ENCODE data around the gene INSRR.

INSRR gene

DNA sequence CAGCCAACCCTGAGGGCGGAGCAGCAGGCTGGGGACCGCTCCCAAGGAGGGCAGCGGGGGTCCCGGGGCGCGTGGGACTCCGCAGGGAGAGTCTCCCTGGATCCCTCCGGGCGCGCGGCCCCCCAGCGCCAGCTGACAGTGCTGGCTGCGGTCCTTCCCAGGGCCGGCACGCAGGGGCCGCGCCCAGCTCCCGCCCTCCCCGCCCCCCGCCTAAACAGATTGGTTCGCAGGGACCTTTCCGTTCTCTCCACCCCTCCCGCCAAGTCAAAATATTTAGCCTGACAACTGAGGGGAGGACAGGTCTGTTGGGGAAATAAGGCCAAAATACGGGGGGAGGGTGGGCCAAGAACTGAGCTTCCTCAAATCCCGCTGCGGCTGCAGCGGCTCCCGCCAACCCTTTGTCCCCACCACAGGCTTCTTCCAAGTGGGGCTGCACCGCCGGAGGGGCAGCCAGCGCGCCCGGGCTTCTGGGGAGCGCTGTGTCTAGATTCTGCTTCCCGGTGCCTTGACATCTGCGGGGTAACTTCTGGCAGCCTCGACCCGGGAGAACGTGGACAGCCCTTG is at the start of gene INSRR:
Gene INSRR (minus strand): TSS at position 159 of the 564 bp plus-strand sequence. CDS start 496 bp downstream, outside the sequence.
- no peak for DNase-seq (ENCODE audit: low read depth, low spot score)

DNA sequence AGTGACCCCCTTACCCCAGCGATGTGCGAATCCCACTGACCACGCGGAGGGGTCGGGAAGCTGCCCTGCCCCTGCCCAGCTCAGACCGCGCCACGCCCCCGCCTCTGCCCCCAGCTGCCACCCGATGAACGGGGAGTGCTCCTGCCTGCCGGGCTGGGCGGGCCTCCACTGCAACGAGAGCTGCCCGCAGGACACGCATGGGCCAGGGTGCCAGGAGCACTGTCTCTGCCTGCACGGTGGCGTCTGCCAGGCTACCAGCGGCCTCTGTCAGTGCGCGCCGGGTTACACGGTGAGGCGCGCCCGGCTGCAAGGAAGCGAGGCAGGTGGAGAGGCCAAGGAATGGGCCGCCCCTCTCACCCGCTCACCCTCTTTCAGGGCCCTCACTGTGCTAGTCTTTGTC is 49.6 kb upstream of the INSRR start:
- no peak for DNase-seq (ENCODE audit: low read depth, low spot score)

DNA sequence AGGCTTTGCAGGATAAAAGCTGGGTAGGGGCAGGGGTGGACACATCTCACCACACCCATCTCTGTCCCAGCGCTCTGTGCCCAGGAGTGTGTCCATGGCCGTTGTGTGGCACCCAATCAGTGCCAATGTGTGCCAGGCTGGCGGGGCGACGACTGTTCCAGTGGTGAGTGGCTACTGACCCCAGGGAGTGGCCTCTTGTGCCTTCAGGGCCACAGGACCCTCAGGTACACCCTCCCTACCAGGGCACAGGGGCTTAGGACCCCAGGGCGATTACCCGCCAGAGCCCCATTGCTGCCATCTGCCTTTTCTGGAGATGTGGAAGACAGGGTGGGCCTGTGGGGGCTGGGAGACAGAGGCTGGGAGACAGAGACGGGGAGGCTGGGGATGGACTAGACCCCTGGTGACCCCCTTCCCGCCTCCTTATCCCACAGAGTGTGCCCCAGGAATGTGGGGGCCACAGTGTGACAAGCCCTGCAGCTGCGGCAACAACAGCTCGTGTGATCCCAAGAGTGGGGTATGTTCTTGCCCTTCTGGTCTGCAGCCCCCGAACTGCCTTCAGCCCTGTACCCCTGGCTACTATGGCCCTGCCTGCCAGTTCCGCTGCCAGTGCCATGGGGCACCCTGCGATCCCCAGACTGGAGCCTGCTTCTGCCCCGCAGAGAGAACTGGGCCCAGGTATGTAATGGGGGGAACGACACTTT is 47.4 kb upstream of the INSRR start:
- no peak for DNase-seq (ENCODE audit: low read depth, low spot score)

DNA sequence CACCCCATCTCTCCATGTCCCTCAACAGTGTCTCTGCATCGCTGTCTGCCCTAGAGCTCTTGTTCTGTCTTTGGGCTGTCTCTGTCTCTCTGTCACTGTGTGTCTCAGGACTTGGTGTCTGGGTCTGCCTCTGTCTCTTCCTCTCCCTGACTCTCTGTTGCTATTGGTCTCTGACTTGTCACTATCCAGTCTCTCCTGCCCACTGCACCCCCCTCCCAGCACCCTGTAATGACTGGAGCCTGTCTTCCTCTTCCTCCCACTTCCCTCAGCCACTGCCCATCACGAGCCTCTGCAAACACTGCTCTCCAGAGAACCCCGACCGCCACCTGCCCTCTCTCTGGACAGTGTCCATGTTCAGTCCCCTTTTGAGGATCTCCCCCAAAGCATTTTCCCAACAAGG is 46.7 kb upstream of the INSRR start:
- no peak for DNase-seq (ENCODE audit: low read depth, low spot score)

DNA sequence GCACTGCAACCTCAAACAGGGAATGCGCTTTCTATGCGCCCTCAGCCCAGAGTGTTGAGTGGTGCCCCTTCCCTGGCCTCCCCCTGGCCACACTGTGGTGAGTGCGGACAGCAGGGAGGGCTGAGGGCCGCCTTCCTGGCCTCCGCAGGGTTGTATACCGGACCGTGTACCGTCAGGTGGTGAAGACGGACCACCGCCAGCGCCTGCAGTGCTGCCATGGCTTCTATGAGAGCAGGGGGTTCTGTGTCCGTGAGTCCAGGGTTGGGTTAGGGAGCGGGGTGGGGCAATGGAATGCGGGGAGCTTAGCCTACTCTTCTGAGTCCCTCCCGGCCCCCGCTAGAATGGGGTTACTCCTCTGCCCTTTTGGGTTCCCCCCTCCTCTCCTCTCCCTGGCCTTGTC is 46.3 kb upstream of the INSRR start:
- DNase-seq (ENCODE audit: low read depth, low spot score): no peak

DNA sequence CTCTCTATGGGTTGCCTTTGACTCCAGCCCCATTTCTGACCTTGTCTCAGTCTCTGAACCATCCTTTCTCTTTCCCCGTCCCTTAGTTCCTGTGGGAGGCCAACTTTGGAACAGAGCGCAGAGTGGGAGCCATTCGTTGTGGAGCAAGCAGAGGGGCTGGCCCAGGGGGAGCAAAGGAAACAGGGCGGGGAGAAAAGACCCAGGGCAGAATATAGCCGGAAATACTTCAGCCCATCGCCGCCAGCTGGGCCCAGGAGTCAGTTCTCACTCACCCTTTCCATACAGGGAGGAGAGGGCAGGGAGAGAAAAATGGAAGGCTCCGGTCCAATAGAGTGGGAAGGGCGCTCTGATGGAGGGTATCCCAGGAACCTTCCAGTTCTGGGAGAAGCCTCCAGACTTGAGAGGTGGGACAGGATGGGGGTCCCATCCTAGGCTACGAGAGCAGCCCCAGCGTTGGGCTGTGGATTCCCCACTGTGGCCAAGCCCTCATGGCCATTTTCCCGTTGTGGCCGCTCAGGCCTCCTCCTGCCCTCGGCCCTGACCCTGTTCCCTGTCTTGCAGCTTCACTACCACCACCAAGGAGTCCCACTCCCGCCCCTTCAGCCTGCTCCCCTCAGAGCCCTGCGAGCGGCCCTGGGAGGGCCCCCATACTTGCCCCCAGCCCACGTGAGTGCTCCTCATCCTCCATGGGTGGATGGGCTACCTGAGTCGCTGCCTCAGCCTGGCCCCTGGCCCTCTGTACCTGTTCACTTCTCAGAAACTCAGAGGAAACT is 45.5 kb upstream of the INSRR start:
- no peak for DNase-seq (ENCODE audit: low read depth, low spot score)

DNA sequence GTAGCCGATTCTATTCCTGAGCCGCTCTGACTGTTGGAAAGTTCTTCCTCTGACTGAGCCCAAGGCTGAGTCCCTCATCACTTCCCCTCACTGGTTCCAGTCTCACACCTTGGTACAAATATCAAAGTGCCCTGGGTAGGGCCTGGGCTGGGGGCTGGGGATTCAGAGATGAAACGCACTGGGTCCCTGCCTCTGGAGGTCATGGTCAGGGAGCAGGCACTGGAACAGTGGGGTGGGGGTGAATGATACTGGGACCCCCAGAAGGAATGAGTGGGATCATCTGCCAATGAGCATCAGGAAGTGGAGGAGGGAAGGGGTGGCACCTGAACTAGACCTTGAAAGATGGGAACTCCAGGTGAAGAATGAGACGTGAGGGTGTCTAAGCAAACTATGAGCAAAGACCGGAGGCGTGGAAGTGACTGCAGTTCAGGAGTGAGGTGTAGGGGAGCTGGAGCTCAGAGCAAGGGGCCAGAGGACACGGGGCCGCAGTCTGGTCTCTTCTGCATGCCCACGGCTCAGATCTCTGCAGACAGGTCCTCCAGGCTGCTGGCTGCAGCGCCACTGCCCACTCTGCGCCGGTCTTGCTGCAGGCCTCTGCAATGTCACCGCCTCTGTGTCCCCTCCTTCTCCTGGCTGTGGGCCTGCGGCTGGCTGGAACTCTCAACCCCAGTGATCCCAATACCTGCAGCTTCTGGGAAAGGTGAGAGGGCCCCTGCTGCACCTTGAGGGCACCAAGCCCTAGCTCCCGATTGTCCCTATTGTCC is 44.6 kb upstream of the INSRR start:
- DNase-seq (ENCODE audit: low read depth, low spot score): no peak

DNA sequence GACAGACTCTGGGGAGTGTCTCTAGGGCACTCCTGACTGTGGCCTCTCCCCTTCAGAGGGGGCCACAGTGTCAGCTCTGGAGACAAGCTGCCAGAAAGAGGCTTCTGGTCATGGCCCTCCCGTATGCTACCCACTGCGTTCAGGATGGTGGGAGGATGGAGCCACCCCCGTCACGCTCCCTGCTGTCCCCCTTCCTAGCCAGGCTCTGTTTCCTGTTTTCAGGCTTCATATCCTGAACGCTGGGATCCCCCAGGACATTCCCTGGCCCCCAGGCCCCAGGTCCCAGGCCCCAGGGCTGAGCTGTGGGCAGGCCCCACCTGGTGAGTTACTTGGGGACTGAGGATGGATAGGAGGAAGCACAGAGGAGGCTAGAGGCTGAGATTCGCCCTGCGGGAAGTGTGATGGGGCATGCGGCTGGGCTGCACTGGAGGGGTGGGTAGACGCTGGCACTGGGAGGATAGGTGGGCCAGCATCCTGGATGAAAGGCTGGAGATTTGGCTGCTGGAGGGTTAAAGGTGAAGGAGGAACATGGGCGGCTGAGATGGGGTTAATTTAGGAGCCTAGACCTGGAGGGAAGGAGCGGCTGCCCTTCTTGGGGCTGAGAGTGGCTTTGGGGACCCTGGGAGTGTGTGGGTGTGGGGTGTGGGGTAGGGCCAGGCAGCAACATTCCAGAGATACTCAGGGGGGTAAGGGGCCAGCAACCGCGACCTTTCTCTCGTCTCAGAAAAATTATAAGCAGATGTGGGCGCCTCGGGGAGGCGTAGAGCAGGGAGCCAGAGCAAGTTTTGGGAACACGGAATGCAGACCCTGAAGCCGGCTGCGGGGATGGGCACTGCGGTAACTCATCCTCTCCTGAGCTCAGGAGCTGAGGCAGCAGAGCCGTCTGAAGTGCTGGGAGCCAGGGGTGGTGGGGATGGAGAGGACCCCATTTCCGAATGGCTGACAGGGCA is 43.3 kb upstream of the INSRR start:
- DNase-seq (ENCODE audit: low read depth, low spot score): no peak

DNA sequence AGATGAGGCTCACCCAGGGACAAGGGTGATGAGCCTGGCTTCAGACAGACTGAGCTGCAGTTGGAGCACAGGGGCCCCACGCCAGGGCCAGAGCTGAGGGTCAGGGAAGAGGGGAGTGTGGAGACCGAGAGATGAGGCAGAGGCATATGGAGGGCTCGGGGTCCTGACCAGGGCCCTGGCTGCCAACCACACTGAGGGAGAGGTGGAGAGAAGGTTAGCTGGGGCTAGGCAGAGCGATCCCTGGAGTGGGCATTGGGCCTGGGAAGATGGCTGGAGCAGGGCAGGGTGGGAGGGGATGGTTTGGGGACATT is 42.6 kb upstream of the INSRR start:
- no peak for DNase-seq (ENCODE audit: low read depth, low spot score)

DNA sequence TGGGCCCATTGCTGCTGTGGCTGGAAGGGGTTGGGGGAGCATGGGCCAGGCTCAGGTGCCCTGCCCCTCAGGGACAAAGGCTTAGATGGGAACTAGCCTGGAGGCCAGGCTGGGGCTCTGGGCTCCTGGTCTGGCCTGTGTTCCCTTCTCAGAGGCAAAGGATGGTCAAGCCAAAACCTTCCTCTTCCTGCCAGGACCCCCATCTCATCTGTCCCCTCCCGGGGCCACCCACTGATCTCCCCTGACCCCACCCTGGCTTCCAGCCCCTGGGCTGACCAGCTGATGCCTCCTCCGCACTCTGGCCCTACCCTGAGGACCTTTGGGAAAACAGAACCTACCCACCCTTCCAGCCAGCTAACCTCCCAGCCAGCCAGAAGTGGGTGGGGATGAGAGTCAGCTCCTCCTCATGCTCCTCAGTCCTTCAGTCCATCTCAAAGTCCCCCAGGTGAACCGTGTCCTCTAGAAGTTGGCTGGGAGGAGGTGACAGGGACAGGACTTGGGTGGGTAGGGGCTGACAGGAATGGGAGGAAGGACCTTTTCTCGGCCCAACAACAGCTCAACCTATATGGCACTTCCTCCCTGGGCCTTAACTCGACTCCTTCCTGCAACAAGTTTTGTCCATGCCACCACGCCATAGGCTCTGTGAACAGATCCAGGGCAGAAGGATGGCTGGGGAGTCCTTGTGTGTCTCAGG is 42.1 kb upstream of the INSRR start:
- no peak for DNase-seq (ENCODE audit: low read depth, low spot score)

DNA sequence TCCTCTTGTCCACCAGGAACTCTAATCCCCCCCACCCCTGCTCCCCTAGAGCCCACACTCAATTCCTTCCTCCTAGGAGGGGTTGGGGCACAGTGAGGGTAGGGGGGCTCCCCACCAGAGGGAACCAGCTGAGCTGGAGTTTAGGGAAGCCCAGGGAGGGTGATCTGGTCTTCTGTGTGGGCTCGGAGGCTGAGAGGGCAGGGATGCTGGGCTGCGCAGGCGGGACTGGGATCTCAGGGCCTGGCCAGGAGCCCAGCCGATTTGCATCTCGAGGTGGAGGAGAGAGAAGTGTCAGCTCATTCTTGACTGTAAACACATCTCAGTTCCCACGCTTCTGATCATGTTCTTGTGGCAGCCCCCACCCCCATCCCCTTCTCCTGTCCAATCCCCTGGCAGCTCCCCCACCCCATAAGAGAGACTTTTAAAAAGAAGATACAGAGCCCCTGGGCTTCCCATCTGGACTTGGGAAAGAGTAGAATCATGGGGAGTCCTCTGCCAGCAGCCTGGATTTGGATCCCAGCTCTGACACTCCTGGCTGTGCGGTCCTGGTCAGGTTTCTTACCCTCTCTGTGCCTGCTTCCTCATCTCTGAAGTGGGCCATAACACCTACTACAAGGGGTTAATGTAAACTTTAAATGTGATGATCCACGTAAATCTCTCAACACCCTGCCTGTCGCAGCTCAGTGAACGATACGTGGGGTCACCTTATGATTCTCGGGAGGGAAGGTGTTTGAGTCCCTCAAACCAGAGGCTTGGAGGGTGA is 41.2 kb upstream of the INSRR start:
- no peak for DNase-seq (ENCODE audit: low read depth, low spot score)

DNA sequence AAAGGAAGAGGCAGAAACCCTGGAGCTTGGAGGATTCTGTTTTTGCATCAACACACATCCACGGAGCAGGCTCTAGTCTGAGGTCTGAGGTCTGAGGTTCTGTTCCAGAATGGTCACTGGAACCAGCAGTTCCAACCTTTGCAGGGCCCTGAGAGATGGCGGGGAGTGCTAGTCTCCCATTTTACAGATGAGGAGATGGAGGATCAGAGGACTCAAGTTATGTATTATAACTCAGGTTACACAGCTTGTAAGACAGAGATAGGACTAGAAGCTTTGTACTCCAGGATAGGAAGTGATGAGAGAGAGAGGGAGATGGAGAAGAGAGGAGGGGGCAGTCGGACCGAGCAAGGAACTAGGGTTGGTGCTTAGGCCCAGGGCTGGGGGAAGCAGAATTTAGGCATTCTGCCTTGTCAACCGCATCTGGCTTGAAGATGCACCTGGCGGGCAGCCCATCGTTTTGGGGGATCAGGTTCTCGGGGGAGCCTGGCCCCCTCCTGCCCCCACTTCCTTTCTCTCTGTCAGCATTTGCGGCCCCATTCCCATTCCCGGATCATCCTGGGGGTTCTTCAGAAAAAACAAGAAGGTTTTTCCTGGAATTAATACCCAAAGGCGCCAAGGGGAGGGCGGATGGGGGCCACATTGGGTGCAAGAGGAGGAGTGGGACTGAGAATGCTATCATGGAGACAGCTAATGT is 40.2 kb upstream of the INSRR start:
- no peak for DNase-seq (ENCODE audit: low read depth, low spot score)

DNA sequence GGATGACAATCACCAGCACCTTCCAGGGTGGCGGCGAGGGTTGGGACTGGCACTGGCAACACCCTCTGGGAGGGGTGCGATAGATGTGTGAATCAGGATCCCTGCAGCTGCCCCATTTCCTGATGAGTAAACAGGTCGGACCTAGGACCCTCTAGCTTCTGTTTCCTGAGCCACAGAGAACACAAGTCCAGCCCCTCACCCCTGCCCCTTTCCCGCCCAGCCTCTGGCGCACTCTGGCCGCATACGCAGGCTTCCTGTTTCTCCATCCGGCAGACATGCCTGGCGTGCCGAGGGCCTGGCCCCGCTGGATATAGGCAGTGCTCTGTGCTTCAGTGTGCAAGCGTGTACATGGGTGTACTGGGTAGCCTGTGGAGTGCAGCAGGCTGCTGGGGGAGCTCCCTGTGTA is 39.2 kb upstream of the INSRR start:
- DNase-seq (ENCODE audit: low read depth, low spot score): no peak

DNA sequence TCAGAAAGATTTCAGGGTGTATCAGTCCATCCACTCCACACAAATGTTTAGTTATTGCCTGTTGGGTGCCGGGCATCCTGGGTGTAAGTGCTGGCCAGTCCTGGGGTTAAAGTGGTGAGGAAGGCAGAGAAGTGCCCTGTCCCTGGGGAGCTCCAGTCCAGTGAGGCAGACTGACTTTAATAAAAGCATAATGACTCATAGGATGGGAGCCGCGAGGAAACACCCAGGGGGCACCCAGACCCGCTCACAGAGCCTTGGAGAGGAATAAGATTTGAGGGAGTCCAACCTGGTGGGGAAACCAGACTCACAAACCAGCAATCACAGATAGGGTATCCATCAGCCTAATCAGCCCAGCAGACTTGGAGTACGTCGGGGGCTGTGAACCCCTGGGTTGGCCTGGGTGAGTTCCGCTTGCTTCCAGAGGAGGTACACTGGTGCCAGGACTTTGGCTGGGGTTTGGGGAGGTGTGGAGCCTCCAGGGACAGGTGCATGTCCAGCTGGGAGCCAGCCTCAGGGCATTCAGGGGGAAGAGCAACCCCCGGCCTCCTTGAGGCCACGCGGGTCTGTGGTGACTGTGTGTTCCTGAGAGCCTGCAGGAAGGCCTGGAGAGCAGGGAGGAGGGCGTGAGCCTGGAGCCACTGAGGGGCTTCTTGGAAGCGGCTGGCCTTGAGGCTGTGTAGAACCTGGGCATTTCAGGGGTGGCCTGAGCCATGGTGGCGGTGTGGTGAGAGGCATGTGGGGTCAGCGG is 38.3 kb upstream of the INSRR start:
- DNase-seq (ENCODE audit: low read depth, low spot score): no peak

DNA sequence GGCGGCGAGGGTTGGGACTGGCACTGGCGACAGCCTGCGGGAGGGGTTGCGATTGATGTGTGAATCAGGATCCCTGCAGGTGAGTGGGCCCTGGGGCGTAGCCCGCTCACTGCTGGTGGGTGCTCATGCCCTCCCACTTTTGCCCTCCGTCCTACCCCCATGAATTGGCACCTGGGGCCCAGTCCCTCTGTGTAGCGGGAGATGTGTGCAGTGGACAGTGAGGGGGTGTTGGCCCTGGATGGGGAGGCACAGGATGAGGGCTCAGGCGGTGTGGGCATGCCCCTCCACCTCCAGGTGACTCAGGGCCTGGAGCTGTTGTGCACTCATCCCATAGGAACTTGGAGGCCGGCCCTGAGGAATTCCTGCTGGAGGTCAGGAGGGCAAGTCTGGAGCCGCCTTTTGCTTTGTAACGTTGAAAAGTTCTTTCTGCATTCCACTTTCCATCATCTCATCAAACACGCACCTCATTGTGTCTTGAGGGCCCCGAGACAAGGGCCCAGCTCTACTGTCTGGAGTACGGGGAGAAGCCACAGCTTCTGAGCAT is 37.6 kb upstream of the INSRR start:
- no peak for DNase-seq (ENCODE audit: low read depth, low spot score)

DNA sequence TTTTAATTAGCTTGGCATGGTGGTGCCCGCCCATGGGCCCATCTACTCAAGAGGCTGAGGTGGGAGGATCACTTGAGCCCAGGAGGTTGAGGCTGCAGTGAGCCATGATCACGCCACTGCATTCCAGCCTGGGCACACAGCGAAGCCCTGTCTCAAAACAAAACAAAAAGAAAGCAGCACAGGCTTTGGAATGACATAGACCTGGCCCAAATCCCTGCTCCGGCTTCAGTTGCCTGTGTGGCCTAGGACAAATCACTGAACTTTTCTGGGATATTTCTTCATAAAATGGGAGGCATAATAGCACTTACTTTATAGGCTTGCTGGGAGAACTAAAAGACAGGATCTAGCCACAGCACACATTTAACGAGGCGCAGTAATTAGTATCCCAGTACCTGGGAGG is 37.0 kb upstream of the INSRR start:
- no peak for DNase-seq (ENCODE audit: low read depth, low spot score)

DNA sequence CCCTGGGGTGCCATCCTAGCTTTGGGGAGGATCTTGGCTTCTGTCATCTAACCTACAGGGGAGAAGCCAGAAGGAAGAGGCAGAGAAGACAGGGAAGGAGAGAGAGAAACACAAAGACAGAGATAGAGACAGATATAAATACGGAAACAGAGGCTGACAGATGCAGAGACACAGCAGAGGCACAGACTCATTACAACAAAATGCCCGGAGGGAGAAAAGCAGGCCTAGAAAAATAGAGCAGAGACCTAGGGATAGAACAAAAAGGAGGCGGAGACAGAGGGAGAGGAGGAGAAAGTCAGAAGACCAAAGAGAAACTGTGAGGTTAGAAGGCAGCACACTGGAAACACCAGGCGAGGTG is 36.5 kb upstream of the INSRR start:
- no peak for DNase-seq (ENCODE audit: low read depth, low spot score)

DNA sequence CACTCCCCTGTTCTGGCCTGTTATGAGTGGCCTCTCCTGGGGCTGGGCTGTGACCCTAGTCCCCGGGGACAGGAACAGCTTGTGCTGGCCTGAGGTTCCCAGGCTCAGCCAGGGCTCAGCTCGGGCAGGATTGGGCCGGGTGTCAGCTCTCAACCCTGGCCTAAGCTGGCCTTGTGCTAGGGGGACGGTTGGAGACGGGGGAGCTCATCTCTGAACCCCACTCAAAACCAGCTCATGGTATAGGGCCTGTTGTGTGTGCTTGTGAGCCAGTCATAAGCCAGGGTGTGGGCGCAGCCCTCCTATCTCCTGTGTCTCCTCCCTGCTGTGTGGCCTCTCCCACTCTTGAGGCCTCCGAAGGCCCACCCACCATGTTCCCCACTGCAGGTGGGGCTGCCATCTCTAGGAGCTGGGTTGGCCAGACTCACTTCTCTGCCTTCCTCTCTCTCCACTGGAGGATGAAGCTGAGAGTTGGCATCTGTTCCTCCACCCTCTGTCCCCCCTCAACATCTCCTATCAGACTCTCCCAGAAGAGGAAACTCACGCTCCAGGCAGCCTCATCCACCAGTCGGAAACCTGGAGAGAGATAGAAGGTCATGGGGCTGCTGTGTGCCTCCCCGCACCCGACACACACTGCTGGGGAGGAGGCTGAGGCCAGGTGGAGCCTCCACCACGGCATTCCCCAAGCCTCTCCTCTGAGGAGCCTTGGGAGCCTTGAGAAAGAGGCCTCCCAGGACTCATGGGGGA is 36.0 kb upstream of the INSRR start:
- no peak for DNase-seq (ENCODE audit: low read depth, low spot score)
